Measurements from ENCODE around the gene TBC1D23. TPM values are rescaled to one million over a fixed set of nuclear protein-coding genes. Genes with fewer than 3 reads are reported as not detected.
"Not testable (repeated sequence)": the region's sequence is repeated elsewhere in the genome, so short reads cannot be mapped to it uniquely, and the experiment has no call there.

Gene TBC1D23
- polyA plus RNA-seq, 3 donors = 10.2 to 22.7 (median 12.2) TPM

GRCh38 chr3:100340527-100340926 is 79.7 kb downstream of the TBC1D23 start:
- Mint-ChIP-seq H3K4me1 (peaks cover 5% of the 10 kb centered on the region), H3K27ac (no peak overlapping the region), H3K36me3 (peaks cover 37 to 59% of the 10 kb centered on the region in 2 donors), H3K9me3 (peaks cover 0 to 2% (median 0%) of the 10 kb centered on the region in 7 donors), H3K27me3 (ENCODE audit: low read depth in 3 of 3) (no peaks in the 10 kb centered on the region), H3K4me3 (no peak overlapping the region)
- no peak for DNase-seq
- WGBS (ENCODE audit: insufficient coverage) = no CpG with 5 or more reads among the region's 1 CpG
- Histone ChIP-seq H4K20me1 (ENCODE audit: insufficient read depth, low read length) (no peaks in the 10 kb centered on the region), H3K79me2 (ENCODE audit: insufficient read depth, low read length) (no peaks in the 10 kb centered on the region), H3K9ac (ENCODE audit: insufficient read depth, low read length, poor library complexity, severe bottlenecking) (no peak overlapping the region), H2AFZ (ENCODE audit: insufficient read depth, low read depth, low read length, poor library complexity, severe bottlenecking) (no peak overlapping the region), H3K27me3 (ENCODE audit: control insufficient read depth in 2 of 2, insufficient read depth in 2 of 2, low read length in 2 of 2) (no peaks in the 10 kb centered on the region), H3K27ac (ENCODE audit: low read depth in 1 of 2, low read length in 2 of 2) (no peak overlapping the region), H3K9me3 (replicated peaks in 1 of 2; ENCODE audit: control insufficient read depth in 1 of 2, insufficient read depth in 1 of 2, low read length in 2 of 2) (no peaks in the 10 kb centered on the region), H3K4me1 (ENCODE audit: control insufficient read depth in 1 of 2, insufficient read depth in 2 of 2, low read length in 2 of 2) (peaks cover 2 to 3% of the 10 kb centered on the region in 2 donors), H3K4me3 (replicated peaks in 1 of 3; ENCODE audit: low read depth in 2 of 3, low read length in 3 of 3) (no peak overlapping the region), H3K36me3 (replicated peaks in 1 of 2; ENCODE audit: control insufficient read depth in 1 of 2, insufficient read depth in 2 of 2, low read length in 2 of 2) (peaks cover 28 to 65% of the 10 kb centered on the region in 2 donors), H3K4me2 (replicated peaks; ENCODE audit: extremely low read depth, low read length, poor library complexity, severe bottlenecking) (no peak overlapping the region)
- intact Hi-C loops (cut with micrococcal nuclease) = no loop called here
- no peak for TF ChIP-seq CTCF (IDR thresholded peaks at IDR 0.05)

- peak overlapping the region in 1 of 7 donors; percentile 11 for H3K27ac Mint-ChIP-seq
- H3K9me3 ChIP-seq (replicated peaks in 1 of 2; ENCODE audit: control insufficient read depth in 1 of 2, insufficient read depth in 1 of 2, low read length in 2 of 2) = no peaks in the 10 kb centered on the region
- peaks cover 72 to 79% of the 10 kb centered on the region in 2 donors for H3K36me3 Mint-ChIP-seq
- WGBS (ENCODE audit: insufficient coverage) = 89% methylated on average over 4 of the region's 5 CpGs
- no peak for TF ChIP-seq CTCF (IDR thresholded peaks at IDR 0.05)
- H3K27ac ChIP-seq (ENCODE audit: low read depth in 1 of 2, low read length in 2 of 2) = no peak overlapping the region
- no peaks in the 10 kb centered on the region for H3K4me1 ChIP-seq (ENCODE audit: control insufficient read depth in 1 of 2, insufficient read depth in 2 of 2, low read length in 2 of 2)
- H3K4me3 Mint-ChIP-seq = no peak overlapping the region
- peaks cover 46 to 83% of the 10 kb centered on the region in 2 donors for H3K36me3 ChIP-seq (replicated peaks in 1 of 2; ENCODE audit: control insufficient read depth in 1 of 2, insufficient read depth in 2 of 2, low read length in 2 of 2)
- H2AFZ ChIP-seq (ENCODE audit: insufficient read depth, low read depth, low read length, poor library complexity, severe bottlenecking) = no peak overlapping the region
- H3K27me3 ChIP-seq (ENCODE audit: control insufficient read depth in 2 of 2, insufficient read depth in 2 of 2, low read length in 2 of 2) = no peaks in the 10 kb centered on the region
- H3K4me1 Mint-ChIP-seq = no peaks in the 10 kb centered on the region
- DNase-seq = no peak
- H4K20me1 ChIP-seq (ENCODE audit: insufficient read depth, low read length) = no peaks in the 10 kb centered on the region
- intact Hi-C loops (cut with micrococcal nuclease) = no loop called here
- H3K4me3 ChIP-seq (replicated peaks in 1 of 3; ENCODE audit: low read depth in 2 of 3, low read length in 3 of 3) = no peak overlapping the region
- H3K9ac ChIP-seq (ENCODE audit: insufficient read depth, low read length, poor library complexity, severe bottlenecking) = no peak overlapping the region
- no peak overlapping the region for H3K4me2 ChIP-seq (replicated peaks; ENCODE audit: extremely low read depth, low read length, poor library complexity, severe bottlenecking)
- no peaks in the 10 kb centered on the region for H3K79me2 ChIP-seq (ENCODE audit: insufficient read depth, low read length)
- H3K27me3 Mint-ChIP-seq (ENCODE audit: low read depth in 3 of 3) = peaks cover 0 to 1% (median 0%) of the 10 kb centered on the region in 3 donors
- peaks cover 0 to 4% (median 0%) of the 10 kb centered on the region in 7 donors for H3K9me3 Mint-ChIP-seq
Observed at GRCh38 chr3:100348727-100349126, 87.9 kb downstream of the TBC1D23 start.

- H3K4me1 Mint-ChIP-seq; H3K4me3 ChIP-seq (replicated peaks in 1 of 3; ENCODE audit: low read depth in 2 of 3, low read length in 3 of 3); H2AFZ ChIP-seq (ENCODE audit: insufficient read depth, low read depth, low read length, poor library complexity, severe bottlenecking); H3K27me3 ChIP-seq (ENCODE audit: control insufficient read depth in 2 of 2, insufficient read depth in 2 of 2, low read length in 2 of 2); H3K4me2 ChIP-seq (replicated peaks; ENCODE audit: extremely low read depth, low read length, poor library complexity, severe bottlenecking); H3K79me2 ChIP-seq (ENCODE audit: insufficient read depth, low read length); H3K9me3 Mint-ChIP-seq; H3K27ac Mint-ChIP-seq; H3K4me1 ChIP-seq (ENCODE audit: control insufficient read depth in 1 of 2, insufficient read depth in 2 of 2, low read length in 2 of 2); H3K27ac ChIP-seq (ENCODE audit: low read depth in 1 of 2, low read length in 2 of 2); H3K27me3 Mint-ChIP-seq (ENCODE audit: low read depth in 3 of 3); H3K4me3 Mint-ChIP-seq; intact Hi-C loops (cut with micrococcal nuclease); H3K9ac ChIP-seq (ENCODE audit: insufficient read depth, low read length, poor library complexity, severe bottlenecking); H3K9me3 ChIP-seq (replicated peaks in 1 of 2; ENCODE audit: control insufficient read depth in 1 of 2, insufficient read depth in 1 of 2, low read length in 2 of 2); DNase-seq; H4K20me1 ChIP-seq (ENCODE audit: insufficient read depth, low read length): not testable (repeated sequence)
- WGBS (ENCODE audit: insufficient coverage) = no CpG with 5 or more reads among the region's 2 CpGs
- H3K36me3 ChIP-seq (replicated peaks in 1 of 2; ENCODE audit: control insufficient read depth in 1 of 2, insufficient read depth in 2 of 2, low read length in 2 of 2) = peaks cover 55 to 80% of the 10 kb centered on the region in 2 donors
- peaks cover 66 to 78% of the 10 kb centered on the region in 2 donors for H3K36me3 Mint-ChIP-seq
Observed at GRCh38 chr3:100351770-100352169, 91.0 kb downstream of the TBC1D23 start.

All from CD14-positive monocyte (primary cell).